Gastrocnemius medialis (tissue), 4 donors: ENCODE results near the gene PRR12. TPM values are rescaled to one million over a fixed set of nuclear protein-coding genes. Genes with fewer than 3 reads are reported as not detected.

Source experiments
- ATAC-seq, 2 donors: fragments of 150-250 bp; one replicate each; pipeline ENCODE4 v1.9.1; 2016
- DNase-seq, 2 donors: peaks; one replicate each; pipeline ENCODE4 v3.0.0-alpha.2; 2019
- H3K27ac ChIP-seq, 4 donors: fragments of 200-600 bp; sonication (generic); 1 replicate in 1 of 4; 2 replicates in 3 of 4; pipeline ENCODE4 v1.5.1; 2016 to 2018; ENCODE audit warnings: mild to moderate bottlenecking in 2 of 4, moderate library complexity in 1 of 4
- H3K27me3 ChIP-seq, 3 donors: fragments of 200-600 bp; sonication (generic) in 2 of 3; 1 replicate in 1 of 3; 2 replicates in 2 of 3; pipeline versions ENCODE4 v1.5.1 to v1.6.0; 2016 to 2019; ENCODE audit warnings: mild to moderate bottlenecking in 1 of 3, moderate library complexity in 1 of 3
- H3K36me3 ChIP-seq, 2 donors: fragments of 200-600 bp; sonication (generic) in 1 of 2; one replicate each; pipeline ENCODE4 v1.5.1; 2017 to 2018
- H3K4me1 ChIP-seq, 2 donors: fragments of 200-600 bp; sonication (generic) in 1 of 2; one replicate each; pipeline ENCODE4 v1.5.1; 2016 to 2017; ENCODE audit warnings: mild to moderate bottlenecking in 2 of 2
- H3K4me3 ChIP-seq, 4 donors: fragments of 200-600 bp; sonication (generic) in 3 of 4; 1 replicate in 1 of 4; 2 replicates in 3 of 4; pipeline ENCODE4 v1.5.1; 2016 to 2019; ENCODE audit warnings: mild to moderate bottlenecking in 2 of 4
- H3K9me3 ChIP-seq, 3 donors: fragments of 200-600 bp; sonication (generic) in 2 of 3; 1 replicate in 1 of 3; 2 replicates in 2 of 3; pipeline ENCODE4 v1.5.1; 2016 to 2019
- POLR2A ChIP-seq, 2 donors: fragments of 450-650 bp; IDR thresholded peaks; one replicate each; pipeline ENCODE4 v1.6.1; 2017; ENCODE audit warnings: antibody characterized with exemption in 2 of 2, mild to moderate bottlenecking in 2 of 2, moderate library complexity in 2 of 2
- in situ Hi-C, 4 donors: fragments of 200-750 bp; cut with MboI; loops; one replicate each; pipeline versions ENCODE4 v1.15.0 to v1.8.0; 2017; ENCODE audit warnings: low sequenced_read_pairs in 4 of 4
- intact Hi-C: fragments of 100-400 bp; cut with DNase I; formaldehyde crosslinking; loops from one replicate; pipeline ENCODE4 v1.15.1; 2023; ENCODE audit warnings: low total_unique reads
- total RNA-seq, 4 donors: library from RNA; depleted of rRNA; stranded (reverse); fragments of >200 nt; gene quantifications; one replicate each; pipeline versions ENCODE4 v1.1.0 to v1.2.3, GENCODE V29; 2016
- TF ChIP-seq, protein P1 (sequence below), 5 experiments: fragments of 450-650 bp in 3 of 5; fragments of 200-600 bp in 2 of 5; sonication (generic) in 2 of 5; IDR thresholded peaks in 4 of 5; conservative IDR thresholded peaks in 1 of 5; 1 replicate in 4 of 5; 2 replicates in 1 of 5; pipeline ENCODE4 v1.5.1; 2016 to 2019; ENCODE audit warnings: antibody characterized with exemption in 5 of 5, mild to moderate bottlenecking in 3 of 5, moderate library complexity in 3 of 5

PRR12 gene
- total RNA-seq, 4 donors from 2014 or later = 3.4 to 7.7 (median 3.8) TPM

DNA sequence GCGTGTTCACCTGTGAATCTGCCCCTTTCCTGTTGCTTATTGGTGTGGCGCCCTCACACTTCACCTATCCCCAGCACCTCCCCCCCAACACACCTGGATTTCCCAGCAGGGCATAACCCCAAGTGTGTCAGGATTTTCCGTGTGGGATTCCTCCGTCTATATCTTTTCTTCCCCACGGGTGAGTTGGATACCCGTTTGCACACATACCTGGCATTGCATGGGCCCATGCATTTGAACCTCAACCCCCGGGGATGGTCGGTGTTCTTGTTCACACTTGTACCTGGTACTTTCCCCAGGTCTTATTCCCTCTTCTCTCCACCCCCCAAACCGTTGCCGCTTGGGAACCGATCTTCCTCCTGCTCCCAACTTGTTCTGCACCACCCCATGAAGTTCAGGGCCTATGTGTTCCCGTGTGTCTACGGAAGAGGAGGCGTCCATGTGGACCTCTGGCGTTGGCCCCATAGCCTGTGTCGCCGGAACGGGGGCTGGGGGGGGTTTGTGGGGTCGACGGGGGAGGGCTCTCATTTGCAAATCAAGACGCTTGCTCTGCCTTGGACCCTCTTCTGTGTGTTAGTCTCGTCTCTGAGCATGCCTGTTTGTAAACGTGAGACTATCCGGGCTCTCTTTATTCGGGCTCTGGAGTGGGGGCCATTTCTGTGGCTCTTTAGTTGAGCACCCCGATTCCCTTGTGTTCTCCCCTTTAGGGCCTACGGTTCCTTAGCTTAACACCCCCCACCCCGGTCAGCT, 1.7 kb downstream of the PRR12 start:
- Histone ChIP-seq H3K4me3 (peak overlapping the region; percentile 62 to 82 (median 70)), H3K9me3 (no peaks in the 10 kb centered on the region), H3K27ac (peak overlapping the region; percentile 86 to 95 (median 94)), H3K36me3 (peaks cover 0 to 24% of the 10 kb centered on the region in 2 donors), H3K27me3 (no peaks in the 10 kb centered on the region), H3K4me1 (peaks cover 14 to 15% of the 10 kb centered on the region in 2 donors)
- DNase-seq (no peak), ATAC-seq (no peak)
- in situ Hi-C loops = no loop called here
- no peak for TF ChIP-seq POLR2A (IDR thresholded peaks at IDR 0.05)
- intact Hi-C loops = loop anchor here (1.0 to 10.0 kb wide), 5 partner anchors 48 to 1128 kb away; partner anchors contain the start of genes CYTH2, FUZ, MYH14 and PRMT1

DNA sequence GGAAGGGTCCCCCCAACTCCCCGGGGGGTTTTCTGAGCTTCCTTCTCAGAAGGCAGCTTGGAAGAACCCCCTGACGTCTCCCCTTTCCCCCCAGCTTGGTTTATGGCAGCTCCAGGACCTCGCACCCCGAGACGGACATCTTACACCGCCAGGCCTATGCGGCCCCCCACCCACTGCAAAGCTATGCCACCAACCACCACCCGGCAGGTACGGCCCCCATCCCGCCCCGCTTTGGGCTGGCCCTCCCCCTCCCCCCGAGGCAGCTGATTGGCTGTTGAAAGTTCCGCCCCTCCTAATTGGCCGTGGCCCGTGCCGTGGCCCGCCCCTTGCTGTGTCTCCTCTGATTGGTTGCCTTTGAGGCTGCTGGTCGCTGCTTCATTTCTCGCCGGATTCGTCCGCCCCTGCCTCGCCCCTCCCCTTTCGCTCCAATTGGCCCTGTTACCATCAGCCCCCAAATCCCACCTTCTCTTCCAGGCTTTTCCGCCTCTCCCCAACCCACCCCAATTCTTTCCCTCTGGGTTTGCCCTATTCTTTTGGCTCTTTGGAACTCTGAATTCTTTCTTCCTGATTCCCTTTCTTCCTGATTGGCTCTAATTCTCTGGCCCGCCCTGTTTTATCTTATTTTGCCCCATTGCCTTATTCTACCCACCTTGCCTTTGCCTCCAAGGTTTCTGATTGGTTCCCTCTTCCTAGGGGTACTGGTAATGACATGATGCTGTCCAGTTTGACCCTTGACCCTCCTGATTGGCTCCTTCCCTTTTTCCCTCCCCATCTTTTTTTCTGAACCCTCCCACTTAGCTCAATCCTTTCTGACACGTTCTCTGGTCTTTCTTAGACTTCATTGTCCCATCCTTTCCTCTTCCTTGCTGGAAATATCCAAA, 2.5 kb downstream of the PRR12 start:
- H3K4me3 ChIP-seq = peak overlapping the region; percentile 62 to 82 (median 70)
- ATAC-seq (peak; percentile 71 to 77), DNase-seq (peak; percentile 96 to 97)
- intact Hi-C loops (loop anchor here (1.0 to 10.0 kb wide), 5 partner anchors 47 to 1129 kb away; partner anchors contain the start of genes CYTH2, FUZ, MYH14 and PRMT1), in situ Hi-C loops (no loop called here)
- H3K27me3 ChIP-seq = no peaks in the 10 kb centered on the region
- H3K36me3 ChIP-seq = peaks cover 0 to 24% of the 10 kb centered on the region in 2 donors
- peak in 1 of 2 donors; percentile 20 for TF ChIP-seq POLR2A (IDR thresholded peaks at IDR 0.05)
- TF ChIP-seq, protein P1, sequence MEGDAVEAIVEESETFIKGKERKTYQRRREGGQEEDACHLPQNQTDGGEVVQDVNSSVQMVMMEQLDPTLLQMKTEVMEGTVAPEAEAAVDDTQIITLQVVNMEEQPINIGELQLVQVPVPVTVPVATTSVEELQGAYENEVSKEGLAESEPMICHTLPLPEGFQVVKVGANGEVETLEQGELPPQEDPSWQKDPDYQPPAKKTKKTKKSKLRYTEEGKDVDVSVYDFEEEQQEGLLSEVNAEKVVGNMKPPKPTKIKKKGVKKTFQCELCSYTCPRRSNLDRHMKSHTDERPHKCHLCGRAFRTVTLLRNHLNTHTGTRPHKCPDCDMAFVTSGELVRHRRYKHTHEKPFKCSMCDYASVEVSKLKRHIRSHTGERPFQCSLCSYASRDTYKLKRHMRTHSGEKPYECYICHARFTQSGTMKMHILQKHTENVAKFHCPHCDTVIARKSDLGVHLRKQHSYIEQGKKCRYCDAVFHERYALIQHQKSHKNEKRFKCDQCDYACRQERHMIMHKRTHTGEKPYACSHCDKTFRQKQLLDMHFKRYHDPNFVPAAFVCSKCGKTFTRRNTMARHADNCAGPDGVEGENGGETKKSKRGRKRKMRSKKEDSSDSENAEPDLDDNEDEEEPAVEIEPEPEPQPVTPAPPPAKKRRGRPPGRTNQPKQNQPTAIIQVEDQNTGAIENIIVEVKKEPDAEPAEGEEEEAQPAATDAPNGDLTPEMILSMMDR (IDR thresholded peaks at IDR 0.05 in 4 of 5, conservative IDR thresholded peaks at IDR 0.05 in 1 of 5) = no peak
- peak overlapping the region; percentile 86 to 95 (median 94) for H3K27ac ChIP-seq
- H3K4me1 ChIP-seq = peaks cover 14 to 15% of the 10 kb centered on the region in 2 donors
- H3K9me3 ChIP-seq = no peaks in the 10 kb centered on the region

GRCh38 chr19:49594157-49594992, 3.4 kb downstream of the PRR12 start:
- ATAC-seq = no peak
- Histone ChIP-seq H3K9me3 (no peaks in the 10 kb centered on the region), H3K36me3 (peaks cover 0 to 29% of the 10 kb centered on the region in 2 donors), H3K4me1 (peaks cover 14 to 15% of the 10 kb centered on the region in 2 donors), H3K27me3 (no peaks in the 10 kb centered on the region), H3K27ac (peak overlapping the region; percentile 86 to 95 (median 94)), H3K4me3 (no peak overlapping the region)
- in situ Hi-C loops = no loop called here
- no peak for DNase-seq
- TF ChIP-seq POLR2A (IDR thresholded peaks at IDR 0.05) = no peak
- TF ChIP-seq, protein P1 (IDR thresholded peaks at IDR 0.05 in 4 of 5, conservative IDR thresholded peaks at IDR 0.05 in 1 of 5) = no peak
- intact Hi-C loops = loop anchor here (5.0 to 10.0 kb wide), 4 partner anchors 83 to 1130 kb away; partner anchors contain the start of genes CYTH2, FUZ, MYH14 and PRMT1

DNA sequence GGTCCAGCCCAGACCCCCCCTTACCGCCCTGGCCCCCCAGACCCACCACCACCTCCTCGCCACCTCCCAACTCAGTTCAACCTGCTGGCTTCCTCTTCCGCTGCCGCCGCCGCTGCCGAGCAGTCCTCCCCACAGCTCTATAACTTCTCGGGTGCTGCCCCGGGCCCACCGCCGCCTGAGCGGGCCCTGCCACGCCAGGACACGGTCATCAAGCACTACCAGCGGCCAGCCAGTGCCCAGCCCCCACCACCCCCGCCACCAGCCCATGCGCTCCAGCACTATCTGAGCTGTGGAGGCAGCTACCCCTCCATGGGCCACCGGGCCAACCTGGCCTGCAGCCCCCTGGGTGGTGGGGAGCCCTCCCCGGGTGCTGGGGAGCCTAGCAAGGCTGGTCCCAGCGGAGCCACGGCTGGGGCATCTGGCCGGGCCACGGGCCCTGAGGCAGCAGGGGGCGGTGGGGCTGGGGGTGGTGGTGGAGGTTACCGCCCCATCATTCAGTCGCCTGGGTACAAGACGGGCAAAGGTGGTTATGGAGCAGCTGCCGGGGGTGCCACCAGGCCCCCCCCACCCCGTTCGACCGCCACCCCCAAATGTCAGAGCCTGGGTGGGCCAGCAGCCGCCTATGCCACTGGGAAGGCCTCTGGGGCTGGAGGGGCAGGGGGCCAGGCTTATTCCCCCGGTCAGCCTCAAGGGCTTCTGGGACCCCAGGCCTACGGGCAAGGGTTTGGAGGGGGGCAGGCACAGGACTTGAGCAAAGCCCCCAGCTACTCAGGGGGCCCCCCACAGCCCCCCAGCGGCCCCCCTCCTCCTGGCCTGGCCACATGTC, 4.2 kb downstream of the PRR12 start:
- H3K27ac ChIP-seq = peak overlapping the region in 2 of 4 donors; percentile 86 to 94
- no peaks in the 10 kb centered on the region for H3K9me3 ChIP-seq
- H3K36me3 ChIP-seq = peaks cover 0 to 37% of the 10 kb centered on the region in 2 donors
- no peaks in the 10 kb centered on the region for H3K27me3 ChIP-seq
- no peak overlapping the region for H3K4me3 ChIP-seq
- ATAC-seq (no peak), DNase-seq (no peak)
- in situ Hi-C loops (no loop called here), intact Hi-C loops (loop anchor here (5.0 to 10.0 kb wide), 4 partner anchors 82 to 1130 kb away; partner anchors contain the start of genes CYTH2, FUZ, MYH14 and PRMT1)
- TF ChIP-seq POLR2A (IDR thresholded peaks at IDR 0.05) = no peak
- TF ChIP-seq, protein P1 (IDR thresholded peaks at IDR 0.05 in 4 of 5, conservative IDR thresholded peaks at IDR 0.05 in 1 of 5) = no peak
- H3K4me1 ChIP-seq = peaks cover 14 to 15% of the 10 kb centered on the region in 2 donors
